Left renal cortex interstitium (tissue), 4 donors: ENCODE data around the gene SPAAR. TPM values are rescaled to one million over a fixed set of nuclear protein-coding genes. Genes with fewer than 3 reads are reported as not detected.
A peak's percentile ranks its signal among the peaks of the same experiment; 100 is the strongest.
"Not testable (repeated sequence)": the region's sequence is repeated elsewhere in the genome, so short reads cannot be mapped to it uniquely, and the experiment has no call there.

Experiments used
- DNase-seq, 4 donors: peaks; one replicate each; pipeline ENCODE4 v3.0.0-alpha.2; 2013; ENCODE audit warnings: low read depth in 4 of 4, low spot score in 2 of 4, missing footprints in 1 of 4
- polyA plus RNA-seq, 4 donors: library from polyadenylated mRNA; unstranded; fragments of 120-200 nt; gene quantifications; one replicate each; pipeline ENCODE4 v1.2.1, GENCODE V29; 2013; ENCODE audit not compliant: insufficient read length in 4 of 4

Gene SPAAR
- 1 to 10 TPM; 1.3 to 2.2 (median 2.1) TPM for polyA plus RNA-seq

GRCh38 chr9:35909274-35909673, at the start of gene SPAAR:
SPAAR (plus strand) TSS chr9:35909490; CDS start chr9:35910464, 974 bp downstream.
- no peak for DNase-seq

GRCh38 chr9:35859990-35860339, 49.3 kb upstream of the SPAAR start:
- DNase-seq: no peak

- no peak for DNase-seq
Measured at GRCh38 chr9:35861161-35861897, 48.0 kb upstream of the SPAAR start.

GRCh38 chr9:35862328-35862727, 47.0 kb upstream of the SPAAR start:
- no peak for DNase-seq

- DNase-seq: no peak
Measured at GRCh38 chr9:35863583-35863982, 45.7 kb upstream of the SPAAR start.

- DNase-seq: no peak
Measured at GRCh38 chr9:35864695-35865255, 44.5 kb upstream of the SPAAR start.

- DNase-seq: no peak
Measured at GRCh38 chr9:35867538-35867937, 41.8 kb upstream of the SPAAR start.

- no peak for DNase-seq
Measured at GRCh38 chr9:35868933-35869332, 40.4 kb upstream of the SPAAR start.

GRCh38 chr9:35869621-35870216, 39.6 kb upstream of the SPAAR start:
- no peak for DNase-seq

- DNase-seq: no peak
Measured at GRCh38 chr9:35870351-35870923, 38.9 kb upstream of the SPAAR start, which contains the start of gene OR13J1. OR13J1 (minus strand) TSS chr9:35870401; CDS start chr9:35870401, 0 bp downstream.

GRCh38 chr9:35871545-35871944, 37.7 kb upstream of the SPAAR start:
- DNase-seq: no peak

GRCh38 chr9:35872505-35872904, 36.8 kb upstream of the SPAAR start:
- DNase-seq: no peak

- peak in 3 of 4 donors; percentile 41 to 65 (median 61) for DNase-seq
Measured at GRCh38 chr9:35882263-35882848, 26.9 kb upstream of the SPAAR start.

- DNase-seq: no peak
Measured at GRCh38 chr9:35882996-35883395, 26.3 kb upstream of the SPAAR start.

GRCh38 chr9:35884908-35885307, 24.4 kb upstream of the SPAAR start:
- not testable (repeated sequence) for DNase-seq

GRCh38 chr9:35891646-35892045, 17.6 kb upstream of the SPAAR start:
- no peak for DNase-seq

- DNase-seq: no peak
Measured at GRCh38 chr9:35892051-35892450, 17.2 kb upstream of the SPAAR start.

- DNase-seq: no peak
Measured at GRCh38 chr9:35896570-35896969, 12.7 kb upstream of the SPAAR start.

GRCh38 chr9:35897376-35898099, 11.8 kb upstream of the SPAAR start:
- DNase-seq: not testable (repeated sequence)

- no peak for DNase-seq
Measured at GRCh38 chr9:35898337-35898736, 11.0 kb upstream of the SPAAR start.
